Stimulated activated CD4-positive, alpha-beta T cell treated with anti-CD3 and anti-CD28 coated beads, Interleukin-4, amount 100 ng/mL, for 1 hour (primary cell): ENCODE data around the gene DOHH.

Source experiments
- DNase-seq: peaks from one replicate; pipeline ENCODE4 v3.0.0-alpha.2; 2020

DOHH gene

DNA sequence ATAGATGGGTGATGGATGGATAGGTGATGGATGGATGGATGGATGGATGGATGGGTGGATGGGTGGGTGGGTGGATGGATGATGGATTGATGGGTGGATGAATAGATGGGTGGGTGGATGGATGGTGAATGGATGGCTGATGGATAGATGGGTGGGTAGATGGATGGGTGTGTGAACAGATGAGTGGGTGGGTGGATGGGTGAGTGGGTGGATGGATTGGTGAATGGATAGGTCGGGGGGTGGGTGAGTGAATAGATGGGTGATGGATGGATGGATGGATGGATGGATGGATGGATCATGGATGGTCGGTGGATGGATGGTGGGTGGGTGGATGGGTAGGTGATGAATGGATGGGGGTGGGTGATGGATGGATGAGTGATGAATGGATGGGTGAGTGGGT lies 23.6 kb downstream of the DOHH start:
- no peak for DNase-seq

DNA sequence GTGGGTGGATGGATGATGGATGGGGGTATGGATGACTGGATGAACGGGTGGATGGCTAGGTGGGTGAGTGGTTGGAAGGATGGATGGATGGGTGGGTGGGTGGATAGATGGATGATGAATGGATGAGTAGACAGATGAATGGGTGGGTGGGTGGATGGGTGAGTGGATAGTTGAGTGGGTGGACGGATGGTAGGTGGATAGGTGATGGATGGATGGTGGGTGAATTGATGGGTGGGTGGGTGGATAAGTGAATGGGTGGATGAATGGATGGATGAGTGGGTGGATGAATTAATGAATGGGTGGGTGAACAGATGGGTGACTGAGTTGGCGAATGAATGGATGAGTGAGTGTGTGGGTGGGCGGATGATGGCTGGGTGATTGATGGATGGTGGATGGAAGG lies 25.0 kb downstream of the DOHH start:
- DNase-seq, result no peak

DNA sequence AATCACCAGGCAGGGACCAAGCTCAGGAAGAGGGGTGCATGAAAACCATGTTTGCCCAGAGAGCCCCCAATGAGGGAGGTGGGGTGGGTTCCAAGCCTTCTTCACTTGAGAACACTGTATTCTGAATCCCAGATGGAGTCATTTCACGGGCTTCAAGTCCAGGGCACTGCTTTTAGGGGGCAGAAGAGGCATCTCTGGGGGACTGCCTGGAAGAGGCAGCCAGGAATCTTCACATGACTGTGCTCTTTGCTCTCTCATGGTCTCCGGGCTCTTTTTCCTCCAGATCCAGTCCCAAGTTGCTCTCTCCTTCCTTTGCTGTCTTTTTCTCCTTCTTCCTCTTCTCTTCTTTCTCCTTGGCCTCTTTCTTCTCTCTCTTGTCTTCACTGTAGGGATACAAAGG lies 25.9 kb downstream of the DOHH start:
- DNase-seq, result no peak

DNA sequence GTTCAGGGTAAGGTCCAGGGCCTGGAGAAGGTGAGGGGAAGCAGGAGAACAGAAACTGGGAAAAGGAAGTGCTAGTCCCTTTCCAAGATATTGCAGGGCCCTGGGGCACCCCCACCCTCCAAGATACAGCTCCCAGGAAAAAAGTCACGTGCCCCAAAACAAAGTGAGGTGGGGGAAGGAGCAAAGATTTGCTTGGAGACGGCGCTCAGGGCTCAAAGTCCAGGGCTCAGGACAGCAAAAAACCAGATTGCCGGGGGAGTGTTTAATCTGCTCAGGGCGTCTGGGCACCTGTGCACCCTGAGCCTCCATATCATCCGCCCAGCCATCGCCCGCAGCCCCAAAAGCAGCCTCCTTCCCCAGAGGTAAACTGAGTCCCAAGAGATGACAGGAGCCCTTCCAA lies 26.5 kb downstream of the DOHH start:
- no peak for DNase-seq

DNA sequence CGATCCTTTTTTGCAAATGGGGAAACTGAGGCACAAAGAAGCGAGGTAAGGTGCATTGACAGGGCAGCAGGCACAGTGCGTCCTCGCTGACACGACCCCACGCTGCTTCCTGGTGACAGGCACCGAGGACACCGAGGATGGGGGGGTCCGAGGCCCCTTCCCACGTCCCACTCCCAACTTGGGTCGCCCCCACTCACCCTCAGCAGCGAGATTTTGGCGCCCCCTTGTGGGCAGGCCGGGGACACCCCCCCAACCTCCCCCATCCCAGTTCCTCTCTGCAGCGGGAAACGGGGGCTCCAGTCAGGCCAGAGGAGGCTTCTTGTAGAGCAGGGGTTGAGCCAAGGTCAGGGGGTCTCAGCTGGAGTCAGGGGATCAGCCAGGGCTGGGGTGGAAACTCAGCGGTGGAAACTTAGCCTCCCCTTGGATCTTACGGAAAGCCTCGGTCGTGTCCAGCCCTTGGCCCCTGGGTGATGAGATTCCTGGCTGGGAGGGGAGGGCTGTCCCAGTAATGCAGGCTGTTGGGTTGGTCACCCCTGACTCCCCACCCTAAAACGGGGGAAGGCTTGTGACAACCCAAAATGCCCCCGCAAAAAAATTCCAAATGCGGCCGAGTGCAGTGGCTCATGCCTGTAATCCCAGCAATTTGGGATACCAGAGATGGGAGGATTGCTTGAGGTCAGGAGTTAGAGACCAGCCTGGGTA lies 28.4 kb downstream of the DOHH start:
- DNase-seq, result peak; percentile 47

DNA sequence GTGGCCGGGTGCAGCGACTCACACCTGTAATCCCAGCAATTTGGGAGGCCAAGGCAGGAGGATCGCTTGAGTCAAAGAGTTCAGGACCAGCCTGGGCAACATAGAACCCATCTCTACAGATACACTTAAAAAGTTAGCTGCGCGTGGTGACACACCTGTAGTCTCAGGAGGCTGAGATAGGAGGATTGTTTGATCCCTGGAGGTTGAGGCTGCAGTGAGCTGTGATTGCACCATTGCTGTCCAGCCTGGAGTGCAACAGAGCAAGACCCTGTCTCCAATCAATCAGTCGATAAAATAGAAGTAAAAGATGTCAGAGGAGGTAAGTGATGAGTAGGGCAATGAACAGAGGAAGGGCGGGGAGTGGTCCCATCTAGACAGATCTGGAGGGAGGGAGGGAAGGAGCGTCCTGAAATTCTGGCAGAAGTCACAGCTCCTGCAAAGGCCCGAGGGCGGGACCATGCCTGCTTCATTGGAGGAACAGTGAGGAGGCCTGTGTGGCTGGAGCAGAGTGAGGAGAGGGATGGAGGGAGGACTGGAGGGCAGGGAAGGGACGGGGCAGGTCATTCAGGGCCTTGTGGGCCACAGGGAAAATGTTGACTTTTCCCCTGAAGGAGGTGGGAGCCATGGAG lies 29.9 kb downstream of the DOHH start:
- no peak for DNase-seq

DNA sequence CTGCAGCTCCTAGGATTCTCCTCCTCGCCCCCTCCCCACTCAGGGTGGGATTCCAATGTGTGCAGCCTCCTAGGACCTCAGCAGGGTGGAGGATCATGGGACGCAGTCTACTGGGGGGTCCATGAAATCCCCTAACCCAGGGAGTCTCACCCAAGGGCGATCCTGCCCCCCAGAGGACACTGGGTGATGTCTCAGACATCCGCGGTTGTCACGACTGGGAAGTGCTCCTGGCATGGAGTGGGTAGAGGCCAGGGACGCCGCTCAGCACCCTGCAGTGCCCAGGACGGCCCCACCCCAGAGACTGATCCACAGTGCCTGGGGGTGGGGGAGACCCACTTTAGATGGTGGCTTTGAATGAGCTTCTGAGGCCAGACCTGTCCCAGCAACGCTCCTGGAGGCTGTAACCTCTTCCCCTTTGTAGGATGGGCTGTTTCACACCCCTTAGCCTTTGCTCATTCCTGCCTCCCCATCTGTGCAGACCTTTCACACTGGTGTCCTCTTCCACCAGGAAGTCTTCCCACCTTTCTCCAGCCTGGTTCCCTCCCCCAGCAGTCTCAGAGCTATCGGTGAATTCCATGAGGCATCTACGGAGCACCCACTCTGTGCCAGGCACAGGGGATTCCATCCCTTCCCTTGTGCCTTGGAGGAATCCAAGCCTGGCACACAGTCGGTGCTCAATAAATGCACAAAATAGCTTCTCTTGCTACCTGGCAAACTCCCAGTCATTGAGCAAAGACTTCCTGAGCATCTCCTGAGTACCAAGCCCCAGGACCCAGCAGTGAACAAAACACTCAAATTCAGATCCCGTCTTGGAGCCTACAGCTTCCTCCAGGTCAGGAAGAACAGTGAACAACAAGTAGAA lies 30.6 kb downstream of the DOHH start:
- DNase-seq, result no peak

DNA sequence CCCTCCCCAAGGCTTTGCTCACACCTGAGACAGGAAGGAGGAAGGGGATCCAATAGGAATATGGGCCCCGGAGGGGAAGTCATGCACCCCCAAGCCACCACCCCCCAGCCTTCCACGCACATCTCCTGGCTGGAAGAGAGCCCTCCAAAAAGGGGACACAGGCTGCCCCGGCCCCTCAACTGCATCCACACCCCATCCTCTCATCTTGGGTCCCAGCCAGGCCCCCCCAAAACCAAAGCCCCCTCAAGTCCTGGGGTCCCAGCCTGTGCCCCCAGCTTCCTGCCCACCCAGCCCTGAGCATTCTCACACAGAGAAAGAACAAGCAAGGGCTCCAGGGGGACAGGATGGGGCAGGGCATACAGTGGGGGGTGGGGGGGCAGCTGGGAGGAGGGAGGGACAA lies 32.3 kb downstream of the DOHH start:
- no peak for DNase-seq

DNA sequence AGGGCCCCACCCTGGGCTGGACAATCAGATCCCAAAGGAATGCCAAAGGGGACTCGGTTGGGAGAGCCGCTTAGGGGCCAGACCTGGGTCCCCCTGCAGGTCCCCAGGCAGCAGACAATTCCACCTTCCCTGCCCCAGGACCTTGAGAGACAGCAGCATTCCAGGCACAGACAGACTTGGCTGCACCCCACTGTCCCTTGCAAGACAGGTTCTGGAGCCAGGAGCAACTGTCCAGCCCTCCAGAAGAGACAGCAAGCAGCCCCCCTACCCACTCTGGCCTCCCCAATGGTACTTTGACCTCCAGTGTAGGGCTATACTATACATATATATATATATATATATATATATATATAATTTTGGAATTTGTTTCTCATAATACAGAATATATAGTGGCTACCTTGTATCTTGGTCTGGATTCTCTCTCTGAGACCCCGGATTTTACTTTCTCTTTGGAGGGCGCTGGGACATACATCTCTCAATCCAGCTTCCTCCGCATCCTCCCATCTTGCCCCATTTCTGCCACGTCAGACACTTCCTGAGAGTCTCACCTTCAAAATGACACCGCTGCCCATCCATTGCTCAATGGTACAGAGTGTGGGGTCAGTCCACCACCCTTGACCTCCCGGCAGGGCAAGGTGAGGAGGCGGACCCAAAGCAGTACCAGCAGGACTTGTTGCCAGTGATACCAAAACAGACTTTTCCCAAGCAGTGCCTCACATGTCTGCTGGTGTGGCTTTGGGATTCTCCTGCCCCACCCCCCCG lies 32.9 kb downstream of the DOHH start:
- DNase-seq, result no peak

DNA sequence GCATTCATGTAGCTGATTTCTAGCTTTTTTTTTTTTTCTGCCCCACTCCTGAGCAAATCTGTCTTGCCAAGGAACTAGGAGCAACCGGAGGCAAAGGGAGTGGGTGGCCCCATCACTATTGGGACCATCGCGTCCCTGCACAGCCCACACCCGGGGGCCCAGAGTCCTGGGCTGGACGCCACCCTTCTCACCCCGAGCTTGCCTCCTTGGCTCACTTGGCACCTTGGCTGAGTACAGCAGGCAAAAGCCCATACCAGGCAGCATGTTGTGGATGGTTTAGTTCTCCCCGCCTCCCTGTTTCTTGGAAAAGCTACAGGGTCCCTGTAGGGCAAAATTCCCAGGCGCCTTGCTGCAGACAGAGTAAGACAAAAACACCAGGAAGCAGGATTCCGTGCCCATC lies 33.8 kb downstream of the DOHH start:
- no peak for DNase-seq

DNA sequence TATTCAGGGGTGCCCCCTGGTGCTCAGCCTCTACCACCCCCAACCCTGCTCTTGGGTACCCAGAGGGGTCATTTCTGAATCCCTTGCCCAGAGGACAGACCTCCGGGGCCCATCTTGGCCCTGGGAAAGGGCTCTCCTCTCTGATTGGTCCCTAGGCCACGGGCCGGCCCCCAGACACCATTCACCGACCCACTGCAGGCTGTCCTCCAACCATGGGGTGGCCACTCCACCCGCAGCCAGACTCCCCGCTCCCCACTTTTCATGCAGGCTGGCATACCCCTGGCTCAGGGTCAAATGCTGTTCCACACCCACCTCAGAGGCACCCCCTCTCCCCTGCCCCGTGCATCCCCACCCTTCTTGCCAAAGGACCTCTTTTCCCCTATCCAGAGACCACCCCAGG lies 34.9 kb downstream of the DOHH start:
- DNase-seq, result no peak

DNA sequence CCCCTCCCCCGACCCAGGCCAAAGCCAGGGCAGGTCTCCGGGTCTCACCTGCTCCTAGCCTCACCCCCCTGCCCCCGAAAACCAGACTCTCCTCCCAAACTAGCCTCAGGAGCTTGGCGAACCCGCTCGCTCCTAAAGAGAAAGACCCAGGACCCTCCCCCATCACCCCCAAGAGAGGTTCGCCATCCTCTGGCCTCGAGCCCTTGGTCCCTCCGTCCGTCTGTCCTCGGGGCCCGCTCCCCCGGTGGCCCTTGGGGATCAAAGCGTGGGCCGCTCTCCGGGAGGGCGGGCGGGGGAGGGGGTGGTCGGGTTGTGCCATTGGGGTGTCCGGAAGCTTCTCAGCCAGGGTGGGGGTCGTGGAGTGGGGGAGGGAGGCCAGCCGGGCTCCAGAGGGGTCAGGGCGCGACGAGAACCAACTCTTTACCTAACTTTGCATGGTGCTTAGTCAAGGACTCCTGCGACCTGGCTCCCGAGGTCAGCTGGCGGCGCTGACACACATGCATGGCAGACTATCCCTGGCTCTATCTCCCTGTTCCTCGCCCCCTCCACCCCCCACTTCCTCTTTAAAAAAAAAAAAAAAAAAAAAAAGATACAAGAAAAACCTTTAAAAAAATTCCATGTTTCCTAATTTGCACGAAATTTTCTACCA lies 35.8 kb downstream of the DOHH start:
- DNase-seq, result no peak

DNA sequence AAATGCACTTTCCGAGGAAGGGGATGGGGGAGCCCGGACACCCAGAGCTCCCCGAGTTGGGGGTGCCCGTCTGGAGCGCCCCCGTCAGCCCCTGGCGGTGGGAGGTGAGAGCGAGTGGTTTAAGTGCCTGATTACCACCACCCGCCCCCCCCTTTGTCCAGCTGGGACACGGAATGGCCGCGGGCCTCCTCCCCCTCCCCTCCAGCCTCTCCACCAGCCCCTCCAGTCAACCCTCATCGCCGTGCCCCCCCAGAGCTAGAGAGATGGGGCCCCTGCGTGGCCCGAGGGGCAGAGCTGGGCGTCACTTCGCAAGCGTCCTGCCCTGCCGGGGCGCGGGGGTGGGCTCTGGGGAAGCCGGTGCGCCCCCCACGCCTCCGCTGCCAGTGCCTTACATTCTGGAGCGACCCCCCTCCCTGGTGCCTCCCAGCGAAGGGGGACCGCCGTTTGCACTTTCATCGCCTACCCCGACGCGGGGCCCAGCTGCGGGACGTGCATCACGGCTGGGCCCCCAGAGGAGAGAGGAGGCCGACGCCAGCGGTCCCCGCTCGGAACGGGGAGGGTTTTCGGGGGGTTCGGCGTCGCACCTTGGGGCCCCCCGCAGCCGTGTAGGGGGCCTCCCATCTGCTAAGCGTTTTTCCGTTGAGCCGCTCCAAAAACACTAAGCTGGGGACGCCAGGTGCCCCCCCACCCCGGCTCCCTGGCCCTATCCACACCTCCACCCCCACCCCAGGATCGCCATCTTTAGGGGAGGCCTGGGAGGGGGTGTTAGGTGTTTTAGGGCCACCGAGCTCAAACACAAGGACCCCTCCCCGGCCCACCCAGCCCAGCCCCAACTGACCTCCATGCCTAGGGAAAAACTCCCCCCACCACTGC lies 36.5 kb downstream of the DOHH start:
- no peak for DNase-seq

DNA sequence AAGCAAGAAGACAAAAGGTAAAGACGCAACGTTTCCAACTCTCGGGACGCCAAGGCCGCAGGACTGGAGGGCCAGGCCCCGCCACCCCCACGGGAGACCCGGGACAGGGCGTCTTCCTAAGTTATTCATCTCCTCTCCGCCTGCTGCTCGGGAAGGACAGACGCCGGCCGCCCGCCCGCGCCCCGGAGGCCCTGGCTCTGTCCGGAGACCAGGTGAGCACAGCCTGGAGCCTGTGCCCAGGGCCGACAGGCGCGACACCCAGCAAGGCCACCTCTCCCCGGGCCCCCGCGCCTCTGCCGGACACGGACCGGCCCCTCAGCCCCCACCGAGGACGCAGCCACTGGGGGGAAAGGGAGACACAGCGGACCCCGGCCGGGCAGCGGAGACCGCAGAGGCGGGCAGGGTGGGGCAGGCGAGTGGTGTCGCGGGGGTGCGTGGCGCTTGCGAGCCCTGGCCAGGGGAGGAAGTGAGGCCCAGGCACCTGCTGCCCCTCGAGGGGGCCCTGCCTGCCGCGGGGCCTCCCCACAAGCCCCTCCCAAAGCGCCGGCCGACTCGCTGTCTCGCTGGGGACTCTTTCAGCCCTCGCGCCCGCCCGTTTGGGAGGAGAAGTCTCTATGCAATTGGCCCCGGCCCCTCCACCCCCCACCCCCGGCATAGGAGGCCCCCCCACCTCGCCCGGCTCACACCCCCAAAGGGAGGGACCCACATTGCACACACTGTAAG lies 37.3 kb downstream of the DOHH start:
- no peak for DNase-seq

DNA sequence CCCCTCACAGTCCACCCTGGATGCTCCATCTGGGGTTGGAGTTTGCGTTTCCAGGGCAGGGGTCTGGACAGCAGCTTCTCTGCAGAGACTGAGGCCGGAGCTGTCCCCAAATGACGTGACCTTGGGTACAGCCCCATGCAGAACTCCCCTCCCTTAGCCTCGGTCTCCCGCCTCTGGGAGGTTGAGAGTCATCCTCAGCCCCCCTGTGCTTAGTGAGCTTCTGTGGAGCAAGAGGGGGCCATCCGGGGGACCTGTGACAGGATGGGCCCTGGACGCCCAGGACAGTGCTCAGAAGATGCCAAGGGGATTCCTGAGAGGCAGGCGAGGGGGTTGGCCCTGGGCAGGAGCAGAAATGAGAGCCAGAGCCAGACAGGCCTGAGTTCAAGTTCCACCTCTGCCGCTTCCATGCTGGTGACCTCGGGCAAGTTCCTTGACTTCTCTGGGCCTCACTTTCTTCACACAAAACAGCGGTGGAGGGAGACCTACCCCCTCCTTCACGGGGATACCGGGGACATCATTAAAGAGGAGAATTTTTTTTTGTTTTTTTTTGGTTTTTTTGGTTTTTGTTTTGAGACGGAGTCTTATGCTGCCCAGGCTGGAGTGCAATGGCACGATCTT lies 40.4 kb downstream of the DOHH start:
- no peak for DNase-seq

DNA sequence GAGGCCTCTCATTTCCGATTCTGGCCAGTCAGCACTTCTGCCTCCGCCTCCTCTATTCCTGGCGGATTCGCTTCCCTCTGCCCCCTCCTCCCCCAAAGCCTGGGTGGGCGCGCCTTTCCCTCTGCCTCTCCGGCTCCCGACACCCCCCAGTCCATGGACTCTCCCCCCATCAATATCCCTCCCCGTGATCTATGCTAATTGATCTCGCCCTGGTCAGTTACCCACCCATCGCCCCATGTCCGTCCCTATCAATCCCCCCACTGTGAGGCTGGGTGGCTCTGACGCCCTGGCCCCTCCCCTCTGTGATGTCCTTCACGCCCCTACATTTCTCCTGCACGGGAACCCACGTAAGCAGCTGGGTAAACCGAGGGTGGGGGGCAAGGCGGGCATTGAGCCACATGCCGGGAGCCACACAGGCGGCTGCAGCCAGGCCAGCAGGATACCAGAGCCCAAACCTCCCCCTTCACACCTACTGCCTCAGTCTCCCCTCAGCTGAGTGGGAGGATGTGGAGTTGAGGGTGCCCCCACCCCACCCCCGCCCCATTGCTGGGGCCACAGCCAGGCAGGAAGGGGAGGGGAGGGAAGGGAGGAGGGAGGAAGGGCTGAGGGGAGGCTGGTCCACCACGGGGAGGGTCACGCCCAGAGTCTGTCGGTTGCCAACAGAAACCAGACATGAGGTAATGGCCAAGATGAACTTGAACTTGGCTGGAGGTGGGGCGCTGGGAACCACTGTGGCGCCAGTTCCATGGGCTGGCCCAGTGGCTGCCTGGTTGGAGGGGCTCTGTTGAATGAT lies 41.2 kb downstream of the DOHH start:
- DNase-seq, result no peak

DNA sequence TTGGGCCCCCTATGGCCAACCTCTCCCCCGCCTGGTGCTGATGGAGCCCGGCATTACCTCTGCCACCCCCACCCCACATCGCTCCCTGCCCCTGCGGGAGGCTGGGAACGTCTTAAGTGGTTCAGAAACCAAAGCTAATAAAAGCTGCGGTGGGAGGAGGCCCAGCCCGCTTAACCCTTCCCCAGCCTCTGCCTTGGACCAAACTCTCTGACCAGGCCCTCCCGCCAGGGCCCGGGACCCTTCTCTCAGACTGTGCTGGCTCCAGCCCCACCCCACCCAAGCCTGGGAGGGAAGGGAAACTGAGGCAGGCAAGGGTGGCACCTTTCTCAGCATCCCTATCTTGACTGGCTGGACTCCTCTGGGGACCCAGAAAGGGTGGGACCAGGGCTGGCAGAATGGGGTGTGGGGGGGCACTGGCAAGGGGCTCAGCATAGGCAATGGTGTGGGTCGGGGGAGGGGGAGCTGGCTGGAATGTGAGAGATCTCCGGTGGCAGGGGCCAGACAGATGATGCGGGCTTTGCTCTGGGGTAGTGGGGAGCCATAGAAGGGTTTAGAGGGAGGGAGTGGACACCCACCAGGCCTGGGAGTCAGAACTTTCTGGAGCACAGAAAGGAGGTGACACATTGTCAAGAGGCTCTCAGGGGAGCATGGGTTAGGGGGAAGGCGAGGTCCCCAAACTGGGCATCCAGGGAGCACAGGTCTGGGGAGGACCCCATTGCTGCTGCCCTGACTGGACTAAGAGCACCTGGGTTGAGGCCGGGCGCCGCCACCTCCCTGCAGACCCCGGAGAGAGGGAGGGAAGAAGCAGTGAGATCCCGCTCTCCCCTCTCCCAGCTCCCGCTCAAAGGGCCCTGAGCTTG lies 42.0 kb downstream of the DOHH start:
- DNase-seq, result no peak

DNA sequence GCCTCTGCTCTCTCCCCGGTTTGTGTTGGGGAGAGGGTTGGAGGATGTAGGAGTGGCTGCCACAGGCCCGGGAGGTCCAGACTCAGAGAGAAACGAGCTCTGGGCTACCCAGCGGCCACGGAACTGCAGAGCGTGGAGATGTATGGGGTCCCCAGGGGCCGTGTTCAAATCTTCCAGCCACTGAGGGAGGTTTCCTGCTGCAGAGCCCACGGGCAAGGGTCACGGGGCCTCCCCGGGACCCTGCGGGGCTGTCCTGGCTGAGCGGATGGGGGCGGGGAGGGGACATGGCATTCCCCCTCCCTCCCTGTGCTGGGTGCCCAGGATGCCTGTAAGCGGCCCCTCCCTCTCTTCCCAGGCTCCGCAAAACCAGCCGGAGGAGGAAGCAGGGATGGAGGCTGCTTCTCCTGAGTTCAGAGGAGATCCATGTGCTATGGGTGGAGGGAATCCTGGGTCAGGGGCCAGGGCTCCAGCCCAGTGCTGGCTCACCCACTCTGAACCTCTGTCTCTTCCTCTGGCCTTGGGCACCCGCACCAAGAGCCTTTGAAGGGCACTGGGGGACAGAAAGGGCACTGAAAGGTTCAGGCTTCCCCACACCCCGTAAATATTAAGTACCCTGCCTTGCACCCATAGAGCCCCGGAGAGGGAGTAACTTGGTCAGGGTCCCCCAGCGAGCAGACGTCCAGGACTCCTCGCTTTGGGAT lies 42.8 kb downstream of the DOHH start:
- DNase-seq, result no peak
